Keratinocyte (primary cell): ENCODE data around the gene NOS1AP. TPM values are rescaled to one million over a fixed set of nuclear protein-coding genes. Genes with fewer than 3 reads are reported as not detected.

Source experiments
- DNase-seq: peaks from one replicate; pipeline ENCODE4 v3.0.0-alpha.2; 2011; ENCODE audit warnings: low read depth, missing footprints, low spot score
- FAIRE-seq: peaks from 2 replicates; lab custom pipeline; 2011; peaks lifted over from hg19 to GRCh38; lab: Jason Lieb, UNC
- H2AFZ ChIP-seq: 2 replicates; pipeline ENCODE4 v1.6.0; 2012; ENCODE audit warnings: low read length, control low read depth, inconsistent platforms; ENCODE audit not compliant: control insufficient read depth
- H3K27ac ChIP-seq: 2 replicates; pipeline ENCODE4 v1.5.1; 2011; ENCODE audit warnings: low read length; ENCODE audit not compliant: control insufficient read depth, insufficient read depth
- H3K27me3 ChIP-seq: 3 replicates; pipeline ENCODE4 v1.6.0; 2011; ENCODE audit warnings: low read length; ENCODE audit not compliant: control insufficient read depth, insufficient read depth; ENCODE audit errors: extremely low read depth
- H3K36me3 ChIP-seq, 2 experiments: 2 replicates in 1 of 2; 3 replicates in 1 of 2; pipeline ENCODE4 v1.5.1; 2011; ENCODE audit warnings: low read length in 2 of 2, mild to moderate bottlenecking in 1 of 2; ENCODE audit not compliant: control insufficient read depth in 2 of 2, insufficient read depth in 2 of 2; ENCODE audit errors: extremely low read depth in 1 of 2
- H3K4me1 ChIP-seq: 3 replicates; pipeline ENCODE4 v1.5.1; 2011; ENCODE audit warnings: low read length; ENCODE audit not compliant: control insufficient read depth, insufficient read depth; ENCODE audit errors: extremely low read depth
- H3K4me2 ChIP-seq: 3 replicates; pipeline ENCODE4 v1.6.0; 2011; ENCODE audit warnings: low read depth, low read length; ENCODE audit not compliant: control insufficient read depth, insufficient read depth; ENCODE audit errors: extremely low read depth
- H3K4me3 ChIP-seq, 3 experiments: fragments of 200-600 bp in 1 of 3; sonication (generic) in 1 of 3; 2 replicates in 2 of 3; 3 replicates in 1 of 3; pipeline ENCODE4 v1.5.1; 2011 to 2016; ENCODE audit warnings: low read length in 3 of 3, mild to moderate bottlenecking in 3 of 3, control low read depth in 2 of 3, inconsistent platforms in 1 of 3, low read depth in 1 of 3, mixed read lengths in 1 of 3, mixed run types in 1 of 3, moderate library complexity in 1 of 3; ENCODE audit not compliant: control insufficient read depth in 2 of 3, insufficient read depth in 2 of 3; ENCODE audit errors: extremely low read depth in 1 of 3
- H3K79me2 ChIP-seq: 2 replicates; pipeline ENCODE4 v1.6.0; 2012; ENCODE audit warnings: low read length; ENCODE audit not compliant: control insufficient read depth, insufficient read depth
- H3K9ac ChIP-seq: 3 replicates; pipeline ENCODE4 v1.6.0; 2011; ENCODE audit warnings: low read length; ENCODE audit not compliant: control insufficient read depth, insufficient read depth; ENCODE audit errors: extremely low read depth
- H3K9me1 ChIP-seq: 3 replicates; pipeline ENCODE4 v1.6.0; 2011; ENCODE audit warnings: low read length; ENCODE audit not compliant: control insufficient read depth, insufficient read depth; ENCODE audit errors: extremely low read depth
- H3K9me3 ChIP-seq: 2 replicates; pipeline ENCODE4 v1.5.1; 2012; ENCODE audit warnings: low read depth, low read length; ENCODE audit not compliant: control insufficient read depth
- H4K20me1 ChIP-seq: 3 replicates; pipeline ENCODE4 v1.6.0; 2011; ENCODE audit warnings: low read length; ENCODE audit not compliant: control insufficient read depth, insufficient read depth; ENCODE audit errors: extremely low read depth
- EZH2 ChIP-seq: IDR thresholded peaks from one replicate; pipeline ENCODE4 v1.6.1; 2012; ENCODE audit warnings: inconsistent platforms, mild to moderate bottlenecking, low read length, moderate library complexity
- dilution Hi-C: fragments of 300-500 bp; cut with MboI; formaldehyde crosslinking; loops from one replicate; pipeline ENCODE4 v1.7.0; 2020; ENCODE audit warnings: low sequenced_read_pairs; ENCODE audit not compliant: extremely low pct_ligation_motif_present
- polyA plus RNA-seq, 5 experiments: library from polyadenylated mRNA; depleted of rRNA in 3 of 5; stranded (reverse) in 3 of 5; stranded (forward) in 1 of 5; unstranded in 1 of 5; fragments of >200 nt; gene quantifications; 1 replicate in 1 of 5; 2 replicates in 3 of 5; 3 replicates in 1 of 5; pipeline versions ENCODE4 v1.2.1 to v1.2.3, GENCODE V29; 2011 to 2012; ENCODE audit warnings: missing spikeins in 2 of 5, low read depth in 1 of 5, low replicate concordance in 1 of 5
- TF ChIP-seq, protein P1 (sequence below), 3 experiments: IDR thresholded peaks in 1 of 3; conservative IDR thresholded peaks in 1 of 3; optimal IDR thresholded peaks in 1 of 3; 2 replicates in 2 of 3; 3 replicates in 1 of 3; pipeline versions ENCODE3 to v1.5.1; 2011; ENCODE audit warnings: low read length in 3 of 3, mild to moderate bottlenecking in 3 of 3, moderate library complexity in 2 of 3, control low read depth in 1 of 3, inconsistent platforms in 1 of 3; ENCODE audit not compliant: insufficient read depth in 2 of 3; ENCODE audit errors: extremely low read depth in 1 of 3

The NOS1AP gene
- polyA plus RNA-seq, 1 donor (not counting 4 experiments of a cell fraction or from before 2014, with no cell fraction given), result not detected

DNA sequence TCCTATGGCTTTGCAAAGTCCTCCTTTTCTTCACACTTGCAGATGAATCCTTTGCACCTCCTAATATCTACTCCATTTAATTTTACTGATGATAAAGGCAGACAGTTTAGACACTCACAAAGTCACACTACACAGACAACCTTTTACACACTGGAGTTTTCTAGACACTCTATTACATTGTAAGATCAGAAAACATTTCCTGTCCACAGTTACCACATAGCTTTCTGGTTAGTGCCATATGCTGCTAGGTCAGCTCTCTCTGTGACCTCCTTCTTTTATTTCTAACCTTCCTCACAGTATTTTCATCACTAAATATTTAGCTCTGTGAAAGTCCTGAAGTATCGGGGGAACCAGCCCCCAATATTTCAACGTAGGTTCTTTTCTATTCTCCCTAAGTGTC, 337.3 kb downstream of the NOS1AP start:
- Histone ChIP-seq H3K9ac (no peak overlapping the region), H2AFZ (no peak overlapping the region), H3K4me1 (peaks cover 3% of the 10 kb centered on the region), H3K4me2 (no peak overlapping the region), H4K20me1 (no peaks in the 10 kb centered on the region), H3K27me3 (peaks cover 6% of the 10 kb centered on the region), H3K9me1 (no peaks in the 10 kb centered on the region), H3K4me3 (no peak overlapping the region), H3K27ac (no peak overlapping the region), H3K36me3 (no peaks in the 10 kb centered on the region), H3K9me3 (no peaks in the 10 kb centered on the region), H3K79me2 (no peaks in the 10 kb centered on the region)
- no peak for DNase-seq
- TF ChIP-seq, protein P1, sequence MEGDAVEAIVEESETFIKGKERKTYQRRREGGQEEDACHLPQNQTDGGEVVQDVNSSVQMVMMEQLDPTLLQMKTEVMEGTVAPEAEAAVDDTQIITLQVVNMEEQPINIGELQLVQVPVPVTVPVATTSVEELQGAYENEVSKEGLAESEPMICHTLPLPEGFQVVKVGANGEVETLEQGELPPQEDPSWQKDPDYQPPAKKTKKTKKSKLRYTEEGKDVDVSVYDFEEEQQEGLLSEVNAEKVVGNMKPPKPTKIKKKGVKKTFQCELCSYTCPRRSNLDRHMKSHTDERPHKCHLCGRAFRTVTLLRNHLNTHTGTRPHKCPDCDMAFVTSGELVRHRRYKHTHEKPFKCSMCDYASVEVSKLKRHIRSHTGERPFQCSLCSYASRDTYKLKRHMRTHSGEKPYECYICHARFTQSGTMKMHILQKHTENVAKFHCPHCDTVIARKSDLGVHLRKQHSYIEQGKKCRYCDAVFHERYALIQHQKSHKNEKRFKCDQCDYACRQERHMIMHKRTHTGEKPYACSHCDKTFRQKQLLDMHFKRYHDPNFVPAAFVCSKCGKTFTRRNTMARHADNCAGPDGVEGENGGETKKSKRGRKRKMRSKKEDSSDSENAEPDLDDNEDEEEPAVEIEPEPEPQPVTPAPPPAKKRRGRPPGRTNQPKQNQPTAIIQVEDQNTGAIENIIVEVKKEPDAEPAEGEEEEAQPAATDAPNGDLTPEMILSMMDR (optimal IDR thresholded peaks at IDR 0.05 in 1 of 3, IDR thresholded peaks at IDR 0.05 in 1 of 3, conservative IDR thresholded peaks at IDR 0.05 in 1 of 3; ENCODE audit: extremely low read depth in 1 of 3, insufficient read depth in 2 of 3, low read length in 3 of 3), result no peak
- TF ChIP-seq EZH2, result no peak
- no peak for FAIRE-seq
- dilution Hi-C loops, result no loop called here

DNA sequence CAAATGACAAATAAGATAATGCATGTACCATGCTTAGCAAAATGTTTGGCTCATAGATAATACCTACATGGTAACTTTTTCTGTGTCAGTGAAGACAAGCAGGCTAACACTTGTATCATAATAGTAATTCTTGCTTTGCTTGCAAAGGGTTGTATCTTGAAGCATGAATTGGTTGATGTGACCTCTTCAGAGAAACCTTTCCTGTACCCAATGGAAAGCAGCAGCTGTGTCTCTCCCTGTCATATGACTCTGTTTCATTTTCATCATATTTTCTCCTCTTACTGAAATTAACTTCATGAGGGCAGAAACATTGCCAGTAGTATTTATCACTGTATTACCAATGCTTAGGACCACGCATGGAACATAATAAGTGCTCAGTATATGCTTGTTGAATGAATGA, 338.0 kb downstream of the NOS1AP start:
- Histone ChIP-seq H3K4me2 (no peak overlapping the region), H3K9ac (no peak overlapping the region), H3K9me1 (no peaks in the 10 kb centered on the region), H3K36me3 (no peaks in the 10 kb centered on the region), H2AFZ (no peak overlapping the region), H3K4me3 (no peak overlapping the region), H4K20me1 (no peaks in the 10 kb centered on the region), H3K79me2 (no peaks in the 10 kb centered on the region), H3K27ac (no peak overlapping the region), H3K9me3 (no peaks in the 10 kb centered on the region), H3K27me3 (peaks cover 6% of the 10 kb centered on the region), H3K4me1 (peaks cover 3% of the 10 kb centered on the region)
- dilution Hi-C loops, result no loop called here
- DNase-seq, result no peak
- no peak for TF ChIP-seq EZH2
- TF ChIP-seq, protein P1 (optimal IDR thresholded peaks at IDR 0.05 in 1 of 3, IDR thresholded peaks at IDR 0.05 in 1 of 3, conservative IDR thresholded peaks at IDR 0.05 in 1 of 3; ENCODE audit: extremely low read depth in 1 of 3, insufficient read depth in 2 of 3, low read length in 3 of 3), result no peak
- no peak for FAIRE-seq
